ENCODE data around the gene CCDC40.
A peak's percentile ranks its signal among the peaks of the same experiment; 100 is the strongest.

CCDC40 gene

DNA sequence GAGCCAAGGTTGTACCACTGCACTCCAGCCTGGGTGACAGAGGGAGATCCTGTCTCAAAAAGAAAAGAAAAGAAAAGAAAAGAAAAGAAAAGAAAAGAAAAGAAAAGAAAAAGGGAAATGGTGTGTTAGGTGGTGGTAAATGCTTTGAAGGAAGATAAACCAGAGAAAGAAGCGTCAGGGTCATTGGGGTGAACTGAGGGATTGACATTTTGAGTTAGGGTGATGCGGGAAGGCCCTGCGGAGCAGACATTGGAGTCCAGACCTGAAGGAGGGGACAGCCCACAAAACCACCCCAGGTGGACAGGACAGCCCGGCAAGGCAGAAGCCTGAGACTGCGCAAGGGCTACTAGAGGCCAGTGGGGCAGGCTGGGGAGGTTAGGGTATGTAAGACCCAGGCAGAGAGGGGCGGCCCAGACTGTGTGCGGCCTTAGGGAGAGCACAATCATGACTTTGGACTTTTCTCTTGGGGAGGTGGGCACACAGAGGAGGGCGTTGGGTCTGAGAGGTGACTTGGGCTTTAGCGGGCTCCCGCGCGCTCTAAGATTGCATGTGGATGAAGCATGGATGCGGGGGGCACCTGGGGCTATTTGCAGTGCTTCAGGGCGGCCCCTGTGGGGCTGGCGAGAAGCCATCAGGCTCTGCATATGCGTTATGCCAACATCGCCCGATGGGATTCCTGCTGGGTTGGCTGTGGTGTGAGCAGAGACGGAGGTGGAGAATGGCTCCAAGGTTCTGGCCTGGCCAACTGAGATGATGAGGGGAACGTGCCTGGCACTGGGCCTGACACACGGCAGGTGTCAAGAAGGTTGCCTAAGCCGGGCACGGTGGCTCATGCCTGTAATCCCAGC is 61.6 kb downstream of the CCDC40 start:
- DNase-seq (ENCODE audit: insufficient read length, low spot score) (no peak), FAIRE-seq (no peak)

DNA sequence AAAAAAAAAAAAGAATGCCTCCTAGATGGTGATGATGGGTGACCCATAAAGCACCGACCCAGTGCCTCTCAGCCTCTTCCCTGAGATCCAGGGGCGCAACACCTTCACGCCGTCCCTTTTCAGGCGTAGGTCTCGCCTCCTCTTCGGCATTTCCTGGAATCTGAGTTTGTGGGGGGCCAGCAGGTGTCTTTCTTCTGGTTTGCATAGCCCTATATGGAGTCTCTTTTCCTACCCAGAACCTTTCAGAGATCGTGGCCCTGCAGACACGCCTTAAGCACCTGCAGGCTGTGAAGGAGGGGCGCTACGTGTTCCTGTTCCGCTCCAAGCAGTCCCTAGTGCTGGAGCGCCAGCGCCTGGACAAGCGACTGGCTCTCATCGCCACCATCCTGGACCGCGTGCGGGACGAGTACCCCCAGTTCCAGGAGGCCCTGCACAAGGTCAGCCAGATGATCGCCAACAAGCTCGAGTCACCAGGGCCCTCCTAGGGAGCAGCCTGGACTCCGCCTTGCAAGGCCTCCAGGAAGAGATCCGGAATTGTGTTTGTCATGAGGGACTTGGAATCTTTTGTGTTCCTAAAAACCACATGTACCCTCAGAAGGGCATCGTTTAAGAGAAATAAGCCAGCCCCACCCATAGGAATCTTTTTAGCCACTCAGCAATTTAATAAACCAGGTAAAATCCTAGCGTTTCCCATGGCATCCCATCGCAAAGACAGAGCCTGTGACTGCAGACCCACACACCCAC is 63.0 kb downstream of the CCDC40 start:
- no peak for DNase-seq (ENCODE audit: insufficient read length, low spot score)
- FAIRE-seq, result no peak

GRCh38 chr17:80100035-80100323 is 63.5 kb downstream of the CCDC40 start:
- no peak for DNase-seq (ENCODE audit: insufficient read length, low spot score)
- peak; percentile 14 for FAIRE-seq

DNA sequence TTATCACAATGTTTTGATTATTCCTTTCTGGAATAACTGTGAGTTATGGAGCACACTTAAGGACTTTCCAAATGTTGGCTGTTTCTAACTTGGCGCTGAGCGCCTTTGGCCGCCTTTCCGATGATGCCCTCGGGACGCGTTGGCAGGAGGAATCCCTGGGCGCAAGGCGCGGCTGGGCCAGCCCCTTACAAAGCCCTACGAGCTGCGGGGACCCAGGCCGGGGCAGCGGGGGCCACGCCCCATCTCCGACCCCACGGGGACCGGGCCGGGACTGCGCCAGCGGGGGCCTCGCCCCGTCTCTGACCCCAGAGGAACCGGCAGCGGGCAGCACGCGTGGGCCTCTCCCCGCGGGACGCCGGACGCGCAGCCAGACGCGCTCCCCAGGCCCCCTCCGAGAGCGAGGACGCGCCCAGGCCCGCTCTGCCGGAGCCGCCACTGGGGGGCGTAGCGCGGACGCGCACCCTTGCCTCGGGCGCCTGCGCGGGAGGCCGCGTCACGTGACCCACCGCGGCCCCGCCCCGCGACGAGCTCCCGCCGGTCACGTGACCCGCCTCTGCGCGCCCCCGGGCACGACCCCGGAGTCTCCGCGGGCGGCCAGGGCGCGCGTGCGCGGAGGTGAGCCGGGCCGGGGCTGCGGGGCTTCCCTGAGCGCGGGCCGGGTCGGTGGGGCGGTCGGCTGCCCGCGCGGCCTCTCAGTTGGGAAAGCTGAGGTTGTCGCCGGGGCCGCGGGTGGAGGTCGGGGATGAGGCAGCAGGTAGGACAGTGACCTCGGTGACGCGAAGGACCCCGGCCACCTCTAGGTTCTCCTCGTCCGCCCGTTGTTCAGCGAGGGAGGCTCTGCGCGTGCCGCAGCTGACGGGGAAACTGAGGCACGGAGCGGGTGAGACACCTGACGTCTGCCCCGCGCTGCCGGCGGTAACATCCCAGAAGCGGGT is 64.8 kb downstream of the CCDC40 start, which contains the start of gene GAA:
TSS of gene GAA (plus strand) at position 571 of the 935 bp plus-strand sequence. CDS start 3,006 bp downstream, outside the sequence.
- FAIRE-seq (peak; percentile 71), DNase-seq (ENCODE audit: insufficient read length, low spot score) (peak; percentile 99)

- peak; percentile 8 for FAIRE-seq
- DNase-seq (ENCODE audit: insufficient read length, low spot score), result peak; percentile 38
Measured at GRCh38 chr17:80101946-80102663, 65.7 kb downstream of the CCDC40 start.

DNA sequence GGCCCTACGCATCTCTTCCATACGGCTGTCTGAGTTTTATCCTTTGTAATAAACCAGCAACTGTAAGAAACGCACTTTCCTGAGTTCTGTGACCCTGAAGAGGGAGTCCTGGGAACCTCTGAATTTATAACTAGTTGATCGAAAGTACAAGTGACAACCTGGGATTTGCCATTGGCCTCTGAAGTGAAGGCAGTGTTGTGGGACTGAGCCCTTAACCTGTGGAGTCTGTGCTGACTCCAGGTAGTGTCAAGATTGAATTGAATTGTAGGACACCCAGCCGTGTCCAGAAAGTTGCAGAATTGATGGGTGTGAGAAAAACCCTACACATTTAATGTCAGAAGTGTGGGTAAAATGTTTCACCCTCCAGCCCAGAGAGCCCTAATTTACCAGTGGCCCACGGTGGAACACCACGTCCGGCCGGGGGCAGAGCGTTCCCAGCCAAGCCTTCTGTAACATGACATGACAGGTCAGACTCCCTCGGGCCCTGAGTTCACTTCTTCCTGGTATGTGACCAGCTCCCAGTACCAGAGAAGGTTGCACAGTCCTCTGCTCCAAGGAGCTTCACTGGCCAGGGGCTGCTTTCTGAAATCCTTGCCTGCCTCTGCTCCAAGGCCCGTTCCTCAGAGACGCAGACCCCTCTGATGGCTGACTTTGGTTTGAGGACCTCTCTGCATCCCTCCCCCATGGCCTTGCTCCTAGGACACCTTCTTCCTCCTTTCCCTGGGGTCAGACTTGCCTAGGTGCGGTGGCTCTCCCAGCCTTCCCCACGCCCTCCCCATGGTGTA is 66.4 kb downstream of the CCDC40 start:
- no peak for DNase-seq (ENCODE audit: insufficient read length, low spot score)
- FAIRE-seq, result no peak

- FAIRE-seq (no peak), DNase-seq (ENCODE audit: insufficient read length, low spot score) (no peak)
Measured at GRCh38 chr17:80103449-80104085, 67.1 kb downstream of the CCDC40 start.

GRCh38 chr17:80104321-80104955 is 68.0 kb downstream of the CCDC40 start:
- no peak for DNase-seq (ENCODE audit: insufficient read length, low spot score)
- FAIRE-seq, result no peak

GRCh38 chr17:80104956-80105375 is 68.5 kb downstream of the CCDC40 start:
- DNase-seq (ENCODE audit: insufficient read length, low spot score) (no peak), FAIRE-seq (no peak)

- DNase-seq (ENCODE audit: insufficient read length, low spot score) (no peak), FAIRE-seq (no peak)
Measured at GRCh38 chr17:80105762-80106161, 69.3 kb downstream of the CCDC40 start.

- no peak for FAIRE-seq
- DNase-seq (ENCODE audit: insufficient read length, low spot score), result no peak
Measured at GRCh38 chr17:80106176-80106575, 69.7 kb downstream of the CCDC40 start.

GRCh38 chr17:80106751-80107150 is 70.3 kb downstream of the CCDC40 start:
- no peak for FAIRE-seq
- no peak for DNase-seq (ENCODE audit: insufficient read length, low spot score)

DNA sequence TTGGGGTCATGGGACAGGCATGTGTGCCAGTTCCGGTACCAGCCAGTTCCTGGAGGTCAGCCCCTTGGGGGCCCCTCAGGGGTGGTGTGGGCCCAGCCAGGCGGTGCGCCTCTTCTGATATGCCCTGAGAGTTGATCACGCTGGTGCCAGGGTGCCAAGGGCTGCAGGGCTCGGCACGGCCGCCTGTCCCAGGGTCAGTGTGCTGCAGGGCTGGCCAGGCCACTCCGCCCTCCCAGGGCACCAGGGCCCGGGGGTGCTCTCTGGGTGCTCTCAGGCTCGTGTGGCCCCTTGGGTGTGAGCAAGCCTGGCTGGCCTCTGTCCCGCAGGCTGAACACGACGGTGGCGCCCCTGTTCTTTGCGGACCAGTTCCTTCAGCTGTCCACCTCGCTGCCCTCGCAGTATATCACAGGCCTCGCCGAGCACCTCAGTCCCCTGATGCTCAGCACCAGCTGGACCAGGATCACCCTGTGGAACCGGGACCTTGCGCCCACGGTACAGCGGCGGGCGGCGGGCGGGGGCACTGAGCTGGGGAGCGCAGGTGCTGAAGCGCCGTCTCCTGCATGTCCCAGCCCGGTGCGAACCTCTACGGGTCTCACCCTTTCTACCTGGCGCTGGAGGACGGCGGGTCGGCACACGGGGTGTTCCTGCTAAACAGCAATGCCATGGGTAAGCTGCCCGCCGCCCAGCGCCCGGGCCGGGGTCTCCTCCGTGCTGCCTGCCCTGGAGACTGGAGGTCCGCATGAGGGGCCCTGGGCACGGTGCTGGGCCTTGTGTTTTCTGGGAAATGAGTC is 71.0 kb downstream of the CCDC40 start:
- DNase-seq (ENCODE audit: insufficient read length, low spot score) (no peak), FAIRE-seq (no peak)

DNA sequence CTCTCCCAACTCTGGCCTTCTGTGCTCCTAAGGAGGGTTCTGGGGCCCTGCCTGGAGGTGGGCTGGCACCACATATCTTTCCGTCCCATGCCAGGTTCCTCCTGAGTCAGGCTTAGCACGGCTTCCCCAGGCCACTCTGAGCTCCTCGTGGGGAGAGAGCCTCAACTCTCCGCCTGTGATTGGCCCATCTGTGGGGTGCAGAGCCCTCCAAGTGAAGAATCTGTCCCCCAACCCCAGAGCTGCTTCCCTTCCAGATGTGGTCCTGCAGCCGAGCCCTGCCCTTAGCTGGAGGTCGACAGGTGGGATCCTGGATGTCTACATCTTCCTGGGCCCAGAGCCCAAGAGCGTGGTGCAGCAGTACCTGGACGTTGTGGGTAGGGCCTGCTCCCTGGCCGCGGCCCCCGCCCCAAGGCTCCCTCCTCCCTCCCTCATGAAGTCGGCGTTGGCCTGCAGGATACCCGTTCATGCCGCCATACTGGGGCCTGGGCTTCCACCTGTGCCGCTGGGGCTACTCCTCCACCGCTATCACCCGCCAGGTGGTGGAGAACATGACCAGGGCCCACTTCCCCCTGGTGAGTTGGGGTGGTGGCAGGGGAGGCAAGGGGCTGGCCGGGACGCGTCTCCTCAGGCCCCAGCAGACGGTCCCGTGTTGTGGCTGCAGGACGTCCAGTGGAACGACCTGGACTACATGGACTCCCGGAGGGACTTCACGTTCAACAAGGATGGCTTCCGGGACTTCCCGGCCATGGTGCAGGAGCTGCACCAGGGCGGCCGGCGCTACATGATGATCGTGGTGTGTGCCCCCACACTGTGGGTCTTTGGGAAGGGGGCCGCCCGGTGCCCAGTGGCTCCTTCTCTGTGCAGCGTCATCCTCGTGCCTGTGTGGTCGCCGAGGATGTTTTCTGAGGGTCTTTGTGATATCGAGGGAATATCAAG is 71.9 kb downstream of the CCDC40 start:
- no peak for FAIRE-seq
- no peak for DNase-seq (ENCODE audit: insufficient read length, low spot score)

DNA sequence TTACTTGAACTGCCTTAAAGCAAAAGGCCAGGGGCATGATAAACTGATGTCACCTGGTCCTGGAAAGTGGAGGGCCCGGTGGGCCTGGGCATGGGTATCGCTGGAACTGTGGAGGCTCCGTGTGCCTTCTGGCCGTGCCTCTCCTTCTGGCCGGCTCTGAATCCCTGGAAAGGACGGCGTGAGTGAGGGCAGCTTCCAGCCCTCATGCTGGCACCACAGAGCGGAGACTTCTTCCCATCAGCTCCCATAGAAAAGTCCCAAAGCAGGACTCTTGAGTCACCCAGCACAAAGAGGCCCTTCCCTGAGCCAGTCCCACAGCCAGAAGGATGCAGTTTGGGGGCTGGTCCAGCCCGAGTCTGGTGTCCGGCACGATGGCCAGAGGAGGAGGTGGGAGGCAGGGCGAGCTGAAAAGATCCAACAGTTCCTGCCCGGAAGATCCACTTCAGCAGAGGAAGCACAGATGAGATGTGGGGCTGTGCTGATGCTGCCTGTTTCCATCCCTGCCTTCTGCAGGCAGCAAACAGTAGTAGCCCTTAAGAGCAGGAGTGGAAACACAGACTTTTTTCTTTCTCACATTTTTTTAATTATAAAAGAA is 72.7 kb downstream of the CCDC40 start:
- no peak for DNase-seq (ENCODE audit: insufficient read length, low spot score)
- no peak for FAIRE-seq

GRCh38 chr17:80109713-80110446 is 73.4 kb downstream of the CCDC40 start:
- DNase-seq (ENCODE audit: insufficient read length, low spot score) (no peak), FAIRE-seq (no peak)

Data from GM19239 (cell line).